HG03460 (cell line): ENCODE results near the gene HTR7.
"Not testable (repeated sequence)": the region's sequence is repeated elsewhere in the genome, so short reads cannot be mapped to it uniquely, and the experiment has no call there.

Experiments
- ATAC-seq: cut with Tn5 transposase; IDR thresholded peaks from one replicate; pipeline ENCODE4 v1.9.1; 2021; ENCODE audit not compliant: unreplicated experiment

Gene HTR7

DNA sequence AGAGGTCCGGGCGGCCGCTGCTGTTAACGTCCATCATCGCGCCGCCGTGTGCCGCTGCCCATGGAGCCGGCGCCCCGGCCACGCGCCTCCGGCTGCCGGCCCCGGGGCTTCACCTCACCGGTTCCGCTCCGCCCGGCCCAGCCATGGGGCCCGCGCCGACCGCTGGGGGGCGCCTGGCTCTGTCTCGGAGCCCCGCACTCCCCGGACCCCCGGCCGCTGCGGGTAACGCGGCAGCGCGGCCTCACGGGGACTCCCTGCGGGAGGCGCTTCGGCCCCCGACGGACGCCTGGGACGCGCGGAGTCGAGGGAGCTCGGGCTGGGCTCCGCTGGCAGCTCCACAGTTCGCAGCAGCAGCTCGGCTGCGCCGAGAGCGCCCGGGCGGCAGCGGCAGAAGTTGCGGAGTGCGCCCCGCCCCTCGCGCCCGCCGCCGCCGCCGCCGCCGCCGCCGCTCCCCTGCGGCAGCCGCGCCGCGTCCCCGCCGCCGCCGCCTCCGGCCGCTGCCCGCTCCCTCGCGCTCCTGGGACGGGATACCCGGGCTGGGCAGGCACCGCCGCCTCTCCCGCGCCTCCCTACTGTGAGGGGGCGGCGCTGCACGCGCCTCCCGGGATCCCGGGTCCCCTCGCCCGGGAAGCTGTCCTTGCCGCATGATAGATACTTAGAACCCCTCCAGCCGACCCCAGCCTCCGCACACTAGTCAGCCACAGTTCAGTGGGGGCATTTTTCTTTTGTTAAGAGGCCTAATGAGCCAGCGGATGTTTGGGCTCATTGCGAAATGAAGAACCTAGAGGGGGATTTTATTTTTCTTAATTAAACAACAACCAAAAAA, at the start of gene HTR7:
Gene HTR7 (minus strand): TSS at position 405 of the 826 bp plus-strand sequence. CDS start 368 bp downstream, at position 37.
- peak; percentile 72 for ATAC-seq

GRCh38 chr10:90906596-90906995, 48.8 kb upstream of the HTR7 start:
- no peak for ATAC-seq

- no peak for ATAC-seq
These were observed 48.1 kb upstream of the HTR7 start for GRCh38 chr10:90905925-90906324.

- ATAC-seq: not testable (repeated sequence)
These were observed 39.1 kb upstream of the HTR7 start for GRCh38 chr10:90896916-90897315.

DNA sequence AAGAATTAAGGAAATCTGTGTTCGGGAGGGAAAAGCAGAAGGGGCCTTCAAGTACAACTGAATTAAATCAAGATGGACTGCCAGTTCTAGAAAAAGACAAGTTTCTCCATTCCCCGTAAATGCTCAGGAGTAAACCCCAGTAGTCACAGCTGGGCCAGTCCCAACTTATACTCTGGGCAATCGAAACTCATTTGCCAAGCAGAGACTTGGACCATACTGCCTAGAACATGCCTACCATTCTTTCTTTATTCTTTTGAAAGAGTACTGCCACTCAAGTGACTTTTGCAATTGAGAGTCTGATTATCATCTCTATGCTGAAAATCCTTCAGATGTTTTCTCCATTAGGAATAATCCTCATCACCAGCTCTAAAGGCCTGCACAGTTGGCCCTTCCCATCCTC, 35.4 kb upstream of the HTR7 start:
- ATAC-seq: no peak

GRCh38 chr10:90890347-90890746, 32.5 kb upstream of the HTR7 start:
- no peak for ATAC-seq

DNA sequence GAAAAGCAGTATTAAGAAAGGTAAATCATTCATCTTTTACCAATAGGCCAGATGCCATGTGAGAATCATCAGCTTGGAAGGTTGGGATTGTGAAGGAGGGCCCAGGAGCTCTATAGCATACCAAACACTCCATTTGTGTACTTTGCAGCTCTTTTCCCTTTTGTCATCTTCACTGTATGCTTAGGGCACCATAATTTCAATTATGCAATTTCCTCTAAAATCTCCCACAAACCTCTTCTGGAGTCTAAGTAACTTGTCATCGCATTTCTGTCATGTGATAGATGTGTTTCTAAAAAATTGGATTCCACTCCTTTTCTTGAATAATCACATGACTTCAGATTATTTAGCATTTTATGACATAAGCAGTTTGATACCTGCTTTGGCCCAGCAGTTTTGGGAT, 31.8 kb upstream of the HTR7 start:
- ATAC-seq: no peak

DNA sequence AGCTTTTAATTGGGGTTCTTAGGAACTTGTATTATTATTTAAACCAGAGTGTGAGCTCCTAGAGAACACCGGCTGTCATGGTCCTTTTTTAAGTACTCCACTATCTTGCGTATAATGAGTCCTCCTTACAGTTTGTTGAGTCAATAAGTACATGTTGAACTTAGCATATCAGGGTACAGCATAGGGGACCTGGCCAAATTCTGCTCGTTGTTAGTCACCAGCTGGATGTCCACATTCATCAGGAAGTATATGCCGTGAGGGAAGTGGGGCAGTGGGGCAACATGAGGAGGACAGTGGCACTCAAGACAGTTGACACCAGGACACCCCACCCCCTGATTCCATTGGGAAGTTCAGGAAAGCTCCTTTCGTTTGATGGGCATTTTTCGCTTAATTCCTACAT, 30.5 kb upstream of the HTR7 start:
- ATAC-seq: no peak

GRCh38 chr10:90887555-90887954, 29.7 kb upstream of the HTR7 start:
- no peak for ATAC-seq

DNA sequence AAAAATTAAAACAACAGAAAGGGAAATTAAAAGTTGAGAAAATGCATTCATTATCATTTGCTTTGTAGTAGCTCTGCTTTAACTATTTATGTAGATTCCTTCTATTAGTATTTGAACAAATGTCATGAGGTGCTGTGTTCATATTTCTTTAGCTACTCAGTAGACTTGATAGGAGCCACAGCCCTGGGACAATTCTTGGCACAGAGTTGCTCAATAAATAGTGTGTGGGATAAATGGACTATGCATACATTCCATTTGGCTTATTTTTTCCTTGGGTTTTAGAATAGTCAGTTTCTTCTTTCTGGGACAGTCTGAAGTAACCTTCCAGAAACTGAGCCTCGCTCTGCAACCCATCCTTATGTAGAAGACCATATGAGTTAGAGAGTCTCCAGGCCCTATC, 27.3 kb upstream of the HTR7 start:
- no peak for ATAC-seq

DNA sequence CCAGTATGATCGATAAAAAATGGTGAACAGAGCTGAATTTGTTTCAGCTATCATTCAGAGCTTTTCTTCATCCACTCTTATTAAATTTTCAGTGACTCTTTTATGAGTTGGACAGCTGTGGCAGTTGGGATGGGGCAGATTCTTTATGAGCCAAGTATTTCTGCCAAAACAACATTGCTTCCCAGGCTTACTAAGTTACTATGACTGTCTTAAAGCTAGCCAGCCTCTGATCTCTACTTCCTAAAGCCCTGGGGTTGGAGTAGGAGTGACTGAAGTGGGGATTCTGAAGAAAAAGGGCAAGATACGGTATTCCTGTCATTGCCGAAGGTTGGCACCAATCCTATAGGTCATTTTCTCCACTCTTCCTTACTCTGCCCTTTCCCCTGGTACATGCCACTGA, 26.6 kb upstream of the HTR7 start:
- ATAC-seq: no peak

- not testable (repeated sequence) for ATAC-seq
These were observed 22.4 kb upstream of the HTR7 start for GRCh38 chr10:90880059-90880719.

- ATAC-seq: no peak
These were observed 21.2 kb upstream of the HTR7 start for GRCh38 chr10:90879062-90879461.

- no peak for ATAC-seq
These were observed 14.8 kb upstream of the HTR7 start for GRCh38 chr10:90872648-90873020.

- peak; percentile 98 for ATAC-seq
These were observed 14.2 kb upstream of the HTR7 start, which contains the start of gene RPP30 for GRCh38 chr10:90871766-90872647. Gene RPP30 (plus strand): TSS chr10:90871974. CDS start chr10:90871987, 13 bp downstream.

DNA sequence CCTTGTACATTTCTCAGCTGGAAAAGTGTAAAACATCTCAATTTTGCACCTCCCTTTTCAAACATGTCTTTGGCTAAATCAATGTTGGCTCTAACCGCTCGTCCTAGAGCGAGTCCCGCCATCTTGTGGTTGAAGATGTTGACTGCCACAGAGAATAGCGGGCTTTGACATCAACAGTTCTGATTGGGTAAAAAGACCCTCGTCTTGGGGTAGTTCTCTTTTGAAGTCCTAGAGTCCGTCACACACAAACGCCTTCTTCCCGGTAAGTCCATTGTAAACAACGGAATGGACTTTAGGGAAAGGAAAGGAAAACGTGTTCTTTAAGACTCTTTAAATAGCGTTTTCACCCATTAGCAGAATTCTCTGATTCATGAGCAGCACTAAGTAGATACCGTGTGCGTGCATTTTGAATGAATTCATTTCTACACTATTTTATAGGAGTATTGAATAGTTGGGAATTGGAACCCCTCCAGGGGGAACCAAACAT, 13.5 kb upstream of the HTR7 start:
- ATAC-seq: peak; percentile 57

DNA sequence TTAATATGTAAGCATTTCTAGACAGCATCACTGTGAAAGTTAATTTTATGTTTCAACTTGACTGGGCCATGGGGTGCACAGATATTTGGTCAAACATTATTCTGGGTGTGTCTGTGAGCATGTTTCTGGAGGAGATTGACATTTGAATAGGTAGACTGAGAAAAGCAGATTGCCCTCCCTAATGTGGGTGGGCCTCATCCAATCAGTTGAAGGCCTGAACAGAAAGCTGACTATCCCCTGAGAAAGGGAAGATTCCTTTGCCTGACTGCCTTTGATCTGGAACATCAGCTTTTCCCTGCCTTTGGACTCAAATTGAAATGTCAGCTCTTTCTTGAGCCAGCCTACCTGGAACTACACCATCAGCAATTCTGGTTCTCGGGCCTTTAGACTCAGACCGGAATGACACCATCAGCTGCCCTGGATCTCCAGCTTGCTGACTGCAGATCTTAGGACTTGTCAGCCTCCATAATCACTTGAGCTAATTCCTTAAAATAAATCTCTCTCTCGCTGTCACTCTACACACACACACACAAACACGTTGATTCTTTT, 8.3 kb upstream of the HTR7 start:
- ATAC-seq: no peak

DNA sequence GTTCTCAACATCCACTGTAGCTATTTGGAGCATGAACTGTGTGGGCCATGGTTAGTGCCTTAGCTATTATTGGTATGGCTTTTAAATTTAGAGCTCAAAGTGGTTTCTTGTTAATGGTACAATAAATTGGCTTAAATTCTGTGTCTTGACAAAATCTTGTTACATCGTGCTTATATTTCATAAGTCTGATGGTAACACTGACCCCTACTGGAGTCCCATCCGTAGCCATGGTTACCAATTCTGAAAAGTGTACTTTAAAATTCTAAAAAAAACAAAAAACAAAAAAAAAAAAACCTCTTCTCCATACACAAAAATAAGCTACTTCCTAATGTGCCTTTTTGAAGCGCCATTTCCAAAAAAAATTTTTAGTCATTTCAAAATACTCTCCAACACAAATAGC, 7.6 kb upstream of the HTR7 start:
- ATAC-seq: no peak

DNA sequence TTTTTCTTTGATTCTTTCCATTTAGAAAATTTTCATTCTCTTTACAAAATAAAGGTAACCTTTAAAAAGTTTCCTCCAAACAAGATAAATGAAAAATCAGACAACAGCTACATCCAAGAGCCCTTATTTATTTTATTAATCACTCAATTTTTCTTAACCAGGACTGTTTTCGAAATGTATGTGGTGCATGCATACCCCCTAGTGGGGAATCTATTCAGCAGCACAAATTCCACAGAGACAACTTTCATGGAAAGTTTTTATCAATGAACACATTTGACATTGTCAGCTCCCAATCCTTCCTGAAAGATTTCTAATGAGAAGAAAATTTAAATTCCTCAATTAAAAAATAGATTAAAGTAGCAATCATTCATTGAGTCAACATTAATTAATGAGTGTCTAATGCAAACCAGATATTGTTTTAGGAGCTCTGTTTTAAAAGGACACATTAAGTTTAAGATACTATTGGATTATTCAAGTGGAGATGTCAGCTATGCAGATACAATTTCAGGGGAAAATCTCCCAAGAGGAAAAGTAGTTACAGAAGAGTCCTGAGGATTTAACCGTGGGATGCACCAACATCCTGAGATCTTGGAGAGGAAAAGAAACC, 5.2 kb upstream of the HTR7 start:
- ATAC-seq: no peak

DNA sequence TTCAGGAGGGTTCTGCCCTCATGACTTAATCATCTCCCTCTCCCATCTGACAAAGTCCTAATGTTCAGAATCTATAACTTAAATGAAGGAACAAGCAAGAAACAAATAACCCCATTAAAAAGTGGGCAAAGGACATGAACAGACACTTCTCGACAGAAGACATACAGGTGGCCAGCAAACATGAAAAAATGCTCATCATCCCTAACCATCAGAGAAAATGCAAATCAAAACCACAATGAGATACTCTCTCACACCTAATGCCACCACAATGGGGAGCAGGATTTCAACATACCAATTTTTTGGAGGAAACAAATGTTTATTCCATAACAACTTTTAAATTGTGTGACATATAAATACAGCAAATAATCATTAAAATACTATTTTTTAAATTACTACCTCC, 3.0 kb upstream of the HTR7 start:
- ATAC-seq: no peak
